ENCODE measurements around the gene PIMREG.

PIMREG gene

GRCh38 chr17:6476810-6477179, 32.5 kb downstream of the PIMREG start:
- no peaks in the 10 kb centered on the region for H4K20me1 ChIP-seq (ENCODE audit: insufficient read depth, low read length, poor library complexity, severe bottlenecking)
- no peak overlapping the region for H3K4me2 ChIP-seq (ENCODE audit: low read depth, low read length, poor library complexity, severe bottlenecking)
- H3K9ac ChIP-seq (ENCODE audit: low read depth, low read length, poor library complexity, severe bottlenecking), result no peak overlapping the region
- no peaks in the 10 kb centered on the region for H3K27me3 ChIP-seq (ENCODE audit: insufficient read depth, low read length, poor library complexity, severe bottlenecking)
- TF ChIP-seq CTCF (conservative IDR thresholded peaks at IDR 0.05; ENCODE audit: low read length), result no peak
- no peak for TF ChIP-seq EZH2phosphoT487 (IDR thresholded peaks at IDR 0.05; ENCODE audit: borderline replicate concordance)
- no peaks in the 10 kb centered on the region for H3K79me2 ChIP-seq (ENCODE audit: insufficient read depth, low read length)
- no peak overlapping the region for H3K4me3 ChIP-seq (ENCODE audit: low read length, poor library complexity, severe bottlenecking)
- no peaks in the 10 kb centered on the region for H3K36me3 ChIP-seq (ENCODE audit: insufficient read depth, low read length)
- H3K9me2 ChIP-seq (replicated peaks; ENCODE audit: low read depth, low read length), result no peaks in the 10 kb centered on the region
- H3K9me3 ChIP-seq (ENCODE audit: insufficient read depth, low read depth, low read length), result no peaks in the 10 kb centered on the region
- no peaks in the 10 kb centered on the region for H3K4me1 ChIP-seq (ENCODE audit: insufficient read depth, low read length, poor library complexity, severe bottlenecking)
- no peak overlapping the region for H2AFZ ChIP-seq (ENCODE audit: low read length)
- H3F3A ChIP-seq (ENCODE audit: low read depth), result no peaks in the 10 kb centered on the region

GRCh38 chr17:6477831-6478383, 33.7 kb downstream of the PIMREG start:
- H3K4me1 ChIP-seq (ENCODE audit: insufficient read depth, low read length, poor library complexity, severe bottlenecking), result no peaks in the 10 kb centered on the region
- H3K27me3 ChIP-seq (ENCODE audit: insufficient read depth, low read length, poor library complexity, severe bottlenecking), result no peaks in the 10 kb centered on the region
- TF ChIP-seq EZH2phosphoT487 (IDR thresholded peaks at IDR 0.05; ENCODE audit: borderline replicate concordance) (no peak), CTCF (conservative IDR thresholded peaks at IDR 0.05; ENCODE audit: low read length) (no peak)
- no peak overlapping the region for H2AFZ ChIP-seq (ENCODE audit: low read length)
- H3K36me3 ChIP-seq (ENCODE audit: insufficient read depth, low read length), result no peaks in the 10 kb centered on the region
- H3F3A ChIP-seq (ENCODE audit: low read depth), result no peaks in the 10 kb centered on the region
- H3K79me2 ChIP-seq (ENCODE audit: insufficient read depth, low read length), result no peaks in the 10 kb centered on the region
- H3K9ac ChIP-seq (ENCODE audit: low read depth, low read length, poor library complexity, severe bottlenecking), result no peak overlapping the region
- H3K4me2 ChIP-seq (ENCODE audit: low read depth, low read length, poor library complexity, severe bottlenecking), result no peak overlapping the region
- H3K9me2 ChIP-seq (replicated peaks; ENCODE audit: low read depth, low read length), result no peaks in the 10 kb centered on the region
- no peak overlapping the region for H3K4me3 ChIP-seq (ENCODE audit: low read length, poor library complexity, severe bottlenecking)
- H4K20me1 ChIP-seq (ENCODE audit: insufficient read depth, low read length, poor library complexity, severe bottlenecking), result no peaks in the 10 kb centered on the region
- H3K9me3 ChIP-seq (ENCODE audit: insufficient read depth, low read depth, low read length), result no peaks in the 10 kb centered on the region

- Histone ChIP-seq H3K27me3 (ENCODE audit: insufficient read depth, low read length, poor library complexity, severe bottlenecking) (no peaks in the 10 kb centered on the region), H3K36me3 (ENCODE audit: insufficient read depth, low read length) (no peaks in the 10 kb centered on the region), H3K9ac (ENCODE audit: low read depth, low read length, poor library complexity, severe bottlenecking) (no peak overlapping the region), H3K4me2 (ENCODE audit: low read depth, low read length, poor library complexity, severe bottlenecking) (no peak overlapping the region), H3K4me1 (ENCODE audit: insufficient read depth, low read length, poor library complexity, severe bottlenecking) (no peaks in the 10 kb centered on the region), H3K4me3 (ENCODE audit: low read length, poor library complexity, severe bottlenecking) (no peak overlapping the region), H2AFZ (ENCODE audit: low read length) (no peak overlapping the region), H3F3A (ENCODE audit: low read depth) (no peaks in the 10 kb centered on the region), H3K9me2 (replicated peaks; ENCODE audit: low read depth, low read length) (no peaks in the 10 kb centered on the region), H3K9me3 (ENCODE audit: insufficient read depth, low read depth, low read length) (no peaks in the 10 kb centered on the region), H3K79me2 (ENCODE audit: insufficient read depth, low read length) (no peaks in the 10 kb centered on the region), H4K20me1 (ENCODE audit: insufficient read depth, low read length, poor library complexity, severe bottlenecking) (no peaks in the 10 kb centered on the region)
- no peak for TF ChIP-seq EZH2phosphoT487 (IDR thresholded peaks at IDR 0.05; ENCODE audit: borderline replicate concordance)
- TF ChIP-seq CTCF (conservative IDR thresholded peaks at IDR 0.05; ENCODE audit: low read length), result no peak
Measured at GRCh38 chr17:6478486-6478885, 34.2 kb downstream of the PIMREG start.

Data from Loucy (cell line).